Measurements from ENCODE around the gene AGPAT4.

DNA sequence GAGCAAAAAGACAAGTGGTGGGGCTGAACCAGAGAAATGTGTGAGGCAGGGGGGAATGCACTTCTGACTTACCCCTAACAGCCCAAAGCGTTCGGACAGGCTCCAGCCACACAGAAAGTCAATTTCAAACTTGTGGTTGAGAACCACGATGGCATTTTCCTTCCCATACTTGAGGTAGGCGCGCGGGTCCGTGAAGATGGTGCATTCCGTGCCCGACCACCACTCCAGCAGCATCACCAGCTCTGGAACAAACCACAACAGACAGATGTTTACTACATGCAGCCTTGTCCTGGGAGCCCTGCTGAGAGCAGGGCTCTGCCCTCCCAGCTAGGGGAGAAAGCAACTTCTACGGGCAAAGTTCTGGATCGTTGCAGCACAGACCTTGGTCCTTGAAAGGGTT lies 107.7 kb downstream of the AGPAT4 start:
- TF ChIP-seq, protein P1, sequence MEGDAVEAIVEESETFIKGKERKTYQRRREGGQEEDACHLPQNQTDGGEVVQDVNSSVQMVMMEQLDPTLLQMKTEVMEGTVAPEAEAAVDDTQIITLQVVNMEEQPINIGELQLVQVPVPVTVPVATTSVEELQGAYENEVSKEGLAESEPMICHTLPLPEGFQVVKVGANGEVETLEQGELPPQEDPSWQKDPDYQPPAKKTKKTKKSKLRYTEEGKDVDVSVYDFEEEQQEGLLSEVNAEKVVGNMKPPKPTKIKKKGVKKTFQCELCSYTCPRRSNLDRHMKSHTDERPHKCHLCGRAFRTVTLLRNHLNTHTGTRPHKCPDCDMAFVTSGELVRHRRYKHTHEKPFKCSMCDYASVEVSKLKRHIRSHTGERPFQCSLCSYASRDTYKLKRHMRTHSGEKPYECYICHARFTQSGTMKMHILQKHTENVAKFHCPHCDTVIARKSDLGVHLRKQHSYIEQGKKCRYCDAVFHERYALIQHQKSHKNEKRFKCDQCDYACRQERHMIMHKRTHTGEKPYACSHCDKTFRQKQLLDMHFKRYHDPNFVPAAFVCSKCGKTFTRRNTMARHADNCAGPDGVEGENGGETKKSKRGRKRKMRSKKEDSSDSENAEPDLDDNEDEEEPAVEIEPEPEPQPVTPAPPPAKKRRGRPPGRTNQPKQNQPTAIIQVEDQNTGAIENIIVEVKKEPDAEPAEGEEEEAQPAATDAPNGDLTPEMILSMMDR (IDR thresholded peaks at IDR 0.05), result no peak
- no peak for TF ChIP-seq POLR2AphosphoS5 (IDR thresholded peaks at IDR 0.05)
